ENCODE results near the gene PTPRT.

The PTPRT gene

GRCh38 chr20:43096931-43097260, 92.8 kb downstream of the PTPRT start:
- no peak for DNase-seq

DNA sequence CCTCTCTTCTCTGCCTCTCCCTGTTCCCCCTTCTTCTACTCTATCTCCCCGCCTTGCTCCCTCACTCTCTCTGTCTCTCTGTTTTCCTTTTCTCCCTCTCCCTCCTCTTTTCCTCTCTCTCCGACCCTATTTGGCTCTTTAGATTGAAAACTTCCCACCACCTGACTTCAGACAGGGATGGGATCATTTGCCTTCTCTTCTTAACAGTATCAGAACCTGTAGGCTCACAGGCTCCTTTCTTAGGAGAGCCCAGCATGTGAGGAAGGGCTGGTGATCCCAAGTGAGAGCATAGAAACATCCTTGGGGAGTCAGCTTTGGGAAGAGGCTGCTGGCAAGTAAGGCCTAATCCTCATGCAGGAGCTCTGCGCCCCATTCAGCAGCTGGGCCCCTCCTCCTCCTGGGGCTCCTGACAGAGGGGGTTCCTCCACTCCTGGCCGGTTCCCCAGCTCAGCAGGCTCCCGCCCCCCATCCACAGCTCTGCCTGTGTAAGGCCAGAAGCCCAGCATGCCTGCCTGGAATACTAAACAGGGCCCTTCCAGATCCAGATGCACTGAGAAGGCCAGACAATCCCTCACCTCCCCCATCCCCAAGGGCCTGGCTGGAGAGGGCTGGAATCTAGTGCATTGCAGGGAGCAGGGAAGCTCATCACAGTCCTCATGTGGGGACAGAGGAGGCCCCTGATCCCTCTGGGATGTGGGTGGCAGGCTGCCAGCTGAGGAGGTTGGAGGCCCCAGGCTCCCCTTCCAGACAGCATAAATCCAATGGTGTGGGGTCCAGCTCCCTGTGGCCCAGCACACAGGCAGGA, 93.4 kb downstream of the PTPRT start:
- DNase-seq, result peak; percentile 85

DNA sequence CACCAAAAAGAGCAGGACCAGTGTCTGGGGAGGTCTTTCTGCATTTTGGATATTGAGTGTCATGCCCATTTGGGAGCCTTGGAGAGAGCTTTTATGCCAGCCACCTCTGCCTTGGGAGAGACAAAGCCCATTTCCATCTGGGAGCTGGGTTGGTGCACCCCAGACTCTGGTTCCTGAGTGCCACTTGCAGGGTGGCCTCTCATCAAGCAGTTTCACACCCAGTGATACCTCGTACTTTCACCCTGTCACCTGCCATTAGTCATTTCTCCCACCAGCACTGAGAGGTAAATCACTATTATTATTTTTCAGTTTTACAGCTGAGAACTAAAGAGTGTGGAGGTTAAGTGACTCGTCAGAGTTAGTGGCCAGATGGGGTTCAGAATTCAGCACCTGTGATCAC, 94.7 kb downstream of the PTPRT start:
- DNase-seq, result no peak

GRCh38 chr20:43092386-43093088, 97.2 kb downstream of the PTPRT start:
- DNase-seq, result no peak

DNA sequence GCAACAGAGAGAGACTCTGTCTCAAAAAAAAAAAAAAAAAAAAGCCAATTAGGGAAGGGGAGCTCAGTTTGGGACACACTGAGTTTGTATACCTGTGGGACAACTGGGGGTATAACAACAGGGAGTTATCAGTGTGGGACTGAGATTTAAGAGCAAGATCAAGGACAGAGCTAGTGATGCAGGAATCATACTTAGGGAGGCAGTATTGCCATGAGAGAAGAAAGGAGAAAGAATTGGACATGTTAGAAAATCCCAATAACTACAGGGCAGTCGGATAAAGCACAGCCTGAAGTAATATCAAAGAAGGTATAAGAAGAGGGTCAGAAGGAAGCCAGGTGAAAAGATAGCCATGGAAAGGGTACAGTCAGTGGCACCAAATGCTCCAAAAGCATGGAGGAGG, 121.2 kb downstream of the PTPRT start:
- no peak for DNase-seq

DNA sequence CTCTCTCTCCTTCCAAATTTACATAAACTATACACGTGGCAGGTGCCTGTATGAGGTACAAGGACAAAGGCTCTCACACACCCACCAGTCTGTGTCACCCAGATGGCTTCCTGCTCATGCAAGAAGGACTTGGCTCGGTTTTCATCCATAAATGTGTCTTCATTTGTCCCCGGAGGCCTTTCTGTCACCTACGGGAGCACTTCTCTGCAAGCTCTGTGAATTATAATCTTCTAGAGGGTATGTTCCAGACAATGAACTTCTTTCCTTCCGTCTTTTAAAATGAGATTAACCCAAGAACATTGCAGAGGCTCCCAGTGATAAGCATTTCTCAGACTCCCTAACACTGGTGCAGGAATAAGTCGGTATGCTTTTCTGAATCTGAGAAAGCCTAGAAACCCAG, 123.6 kb downstream of the PTPRT start:
- DNase-seq, result no peak

DNA sequence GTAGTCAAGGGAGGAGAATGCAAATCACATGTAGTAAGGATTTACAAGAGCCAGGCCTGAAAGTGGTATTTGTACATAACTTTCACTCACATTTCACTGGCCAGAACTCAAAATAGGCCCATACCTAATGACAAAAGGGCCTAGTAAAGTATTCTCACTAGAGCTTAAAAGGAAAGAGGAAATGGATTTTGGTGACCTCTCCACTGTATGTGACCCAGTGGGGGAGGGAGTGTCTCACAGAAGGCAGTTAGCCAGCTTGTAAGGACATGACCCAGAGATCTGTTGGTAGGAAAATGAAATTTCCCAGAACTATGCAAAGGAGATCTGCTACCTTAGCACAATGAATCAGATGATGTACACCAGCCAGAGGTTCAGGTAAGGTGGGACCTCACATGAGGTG, 124.4 kb downstream of the PTPRT start:
- no peak for DNase-seq

- DNase-seq, result no peak
These were observed 131.6 kb downstream of the PTPRT start for GRCh38 chr20:43058077-43058476.

- no peak for DNase-seq
These were observed 132.4 kb downstream of the PTPRT start for GRCh38 chr20:43057317-43057716.

GRCh38 chr20:43055181-43055884, 134.4 kb downstream of the PTPRT start:
- no peak for DNase-seq

DNA sequence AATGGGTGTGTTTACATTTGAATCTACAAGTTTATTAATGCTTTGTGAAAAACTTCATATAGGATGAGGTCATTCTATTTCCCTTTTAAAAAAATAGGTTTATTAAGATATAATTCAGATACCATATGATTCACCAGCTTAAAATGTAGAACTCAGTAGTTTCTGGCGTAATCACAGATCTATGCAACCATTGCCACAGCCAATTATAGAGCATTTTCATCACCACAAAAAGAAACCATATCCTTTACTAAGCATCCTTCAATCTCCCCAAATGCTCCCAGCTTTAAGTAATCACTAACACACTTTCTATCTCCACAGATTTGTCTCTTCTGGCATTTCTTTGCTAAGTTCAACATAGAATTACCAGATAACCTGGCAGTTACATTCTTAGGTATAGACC, 137.2 kb downstream of the PTPRT start:
- no peak for DNase-seq

DNA sequence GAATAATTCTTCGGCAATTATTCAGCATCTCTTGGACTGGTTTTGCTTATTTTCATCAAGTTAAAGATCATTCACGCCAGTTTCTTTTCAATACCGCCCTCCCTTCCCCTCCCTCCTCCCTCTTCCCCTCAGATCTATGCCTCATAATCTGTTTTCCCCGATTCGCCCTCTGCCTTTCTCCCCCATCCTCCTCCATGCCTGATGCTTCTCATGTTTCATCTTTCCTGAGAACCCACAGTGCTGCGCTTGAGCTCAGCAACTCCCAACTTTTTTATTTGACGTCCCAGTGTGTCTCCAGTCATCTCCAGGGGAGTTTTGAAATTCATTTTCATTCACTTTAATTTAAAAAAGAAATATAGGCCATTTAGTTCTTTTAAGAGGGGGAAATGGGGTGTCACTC, 142.7 kb downstream of the PTPRT start:
- no peak for DNase-seq

GRCh38 chr20:43043887-43044286, 145.8 kb downstream of the PTPRT start:
- DNase-seq, result no peak

DNA sequence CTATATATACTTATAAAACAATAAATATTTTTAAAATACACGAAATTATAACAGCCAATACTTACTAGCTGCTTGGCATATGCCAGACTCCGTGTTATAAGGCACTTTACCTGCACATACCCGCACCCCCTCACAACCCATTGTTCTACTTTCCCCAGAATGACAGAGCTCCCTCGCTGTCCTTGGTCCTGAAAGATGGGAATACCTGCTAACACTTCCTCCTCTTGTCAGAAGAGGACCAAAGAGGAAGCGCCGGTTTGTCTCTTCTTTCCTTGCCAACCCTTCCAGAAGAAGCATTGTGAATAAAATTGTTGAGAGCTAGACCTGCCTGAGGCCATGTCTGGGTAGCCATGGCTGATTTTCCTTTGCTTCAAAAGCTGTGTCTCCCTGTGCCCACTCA, 149.3 kb downstream of the PTPRT start:
- no peak for DNase-seq

DNA sequence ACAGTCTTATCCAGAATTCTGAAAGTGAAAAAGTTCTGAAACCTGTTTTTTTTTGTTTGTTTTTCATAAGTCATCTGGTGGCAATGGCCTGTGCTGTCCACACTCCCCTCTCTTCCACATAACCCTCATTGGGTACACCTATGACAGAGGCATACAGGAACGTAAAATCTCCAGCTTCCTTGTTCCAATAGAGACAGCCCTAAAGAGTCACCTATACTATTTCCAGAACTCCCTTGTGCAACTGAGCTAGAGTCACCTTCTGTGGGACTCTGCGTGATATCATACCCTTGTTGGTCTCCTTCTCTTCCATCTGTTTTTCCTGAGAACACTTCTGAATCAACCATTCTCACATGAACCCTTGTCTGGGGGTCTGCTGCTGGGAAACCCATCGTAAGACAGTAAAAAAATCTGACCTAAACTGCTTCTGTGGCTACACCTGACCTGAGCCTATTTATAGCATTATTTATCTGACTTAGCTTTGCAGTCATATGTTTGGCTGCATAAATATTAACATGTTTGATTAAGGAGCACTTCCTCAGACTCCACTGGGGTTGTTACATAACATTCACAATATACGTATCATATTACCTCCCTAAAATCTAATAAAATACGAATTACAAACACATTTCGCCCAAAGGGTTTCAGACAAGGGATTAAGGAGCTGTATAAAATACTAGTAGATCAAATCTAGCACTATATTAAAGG, 151.9 kb downstream of the PTPRT start:
- DNase-seq, result no peak

DNA sequence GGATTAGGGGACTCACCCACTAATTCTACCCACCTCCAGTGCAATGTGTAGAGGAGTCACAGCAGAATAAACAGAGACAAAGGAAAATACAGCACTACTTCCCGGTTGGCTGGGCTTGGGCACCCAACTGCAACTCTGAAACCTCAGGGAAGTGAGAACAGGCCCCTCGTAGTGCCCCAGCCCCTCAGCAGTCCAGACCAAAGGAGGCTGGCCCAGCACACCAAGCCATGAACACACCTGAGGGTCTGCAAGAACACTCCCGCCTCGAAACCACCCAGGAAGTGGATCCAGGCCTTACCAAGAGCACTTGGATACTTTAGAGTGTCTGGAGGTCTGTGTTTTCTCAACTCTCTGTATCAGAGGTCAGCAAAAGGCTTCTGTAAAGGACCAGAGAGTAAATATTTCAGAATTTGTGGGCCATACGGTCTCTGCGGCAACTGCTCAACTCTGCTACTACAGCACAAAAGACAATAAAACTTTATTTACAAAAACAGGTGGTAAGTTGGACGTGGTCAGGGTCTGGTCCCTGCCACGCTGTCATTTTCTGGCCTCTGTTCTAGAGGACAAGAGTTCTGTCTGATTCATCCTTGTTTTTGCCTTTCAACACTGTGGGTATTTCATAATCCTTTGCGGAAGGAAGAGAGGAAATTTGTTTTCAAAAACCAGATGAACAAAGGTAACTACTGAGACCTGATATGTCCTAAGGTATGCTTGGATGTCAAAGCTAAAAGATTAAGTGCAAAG, 154.6 kb downstream of the PTPRT start:
- no peak for DNase-seq

- DNase-seq, result no peak
These were observed 157.2 kb downstream of the PTPRT start for GRCh38 chr20:43032459-43032858.

DNA sequence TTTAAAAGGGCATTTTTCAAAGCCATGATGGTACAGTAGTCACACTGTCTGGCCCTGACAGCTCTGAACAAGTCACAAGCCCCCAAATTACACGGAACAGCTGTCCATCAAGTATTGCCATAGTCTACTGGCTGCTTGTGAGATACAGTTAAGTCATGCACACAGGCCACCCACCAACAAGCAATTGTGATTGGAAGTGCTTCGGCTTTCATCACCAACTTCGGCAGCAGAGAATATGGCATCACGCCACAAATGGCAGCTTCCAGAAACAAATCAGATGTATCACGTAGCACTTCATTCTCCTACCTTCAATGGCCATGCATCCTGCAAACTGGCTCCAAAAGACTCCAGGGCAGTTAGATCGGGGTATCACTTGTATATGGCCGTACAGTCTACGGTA, 160.5 kb downstream of the PTPRT start:
- no peak for DNase-seq

GRCh38 chr20:43028470-43028869, 161.2 kb downstream of the PTPRT start:
- DNase-seq, result no peak

- no peak for DNase-seq
These were observed 165.9 kb downstream of the PTPRT start for GRCh38 chr20:43023836-43024235.

- DNase-seq, result no peak
These were observed 167.1 kb downstream of the PTPRT start for GRCh38 chr20:43022568-43022967.

DNA sequence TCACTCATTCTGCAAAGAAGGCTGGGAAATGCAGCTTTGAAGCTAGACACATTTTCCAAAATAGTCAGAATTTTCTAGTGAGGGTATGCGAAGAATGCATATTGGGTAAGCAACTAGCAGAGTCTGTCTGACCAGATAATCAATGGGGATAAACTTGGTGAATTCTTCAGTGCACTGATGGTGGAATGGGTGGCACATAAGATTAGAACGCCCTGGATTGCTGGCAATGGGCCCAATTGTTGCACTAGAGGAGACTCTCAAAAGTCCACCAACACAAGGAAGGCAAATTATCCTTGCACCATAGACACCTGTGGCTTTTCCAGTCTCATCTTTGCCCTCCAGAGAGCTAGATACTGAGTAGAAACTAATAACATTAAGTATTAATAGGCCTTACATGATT, 167.6 kb downstream of the PTPRT start:
- no peak for DNase-seq

Data from left hindlimb (tissue), 1 donor.